GM18858 (cell line): Measurements from ENCODE around the gene GSTM4.

ENCODE experiments used
- ATAC-seq: cut with Tn5 transposase; IDR thresholded peaks from one replicate; pipeline ENCODE4 v1.9.1; 2021; ENCODE audit not compliant: unreplicated experiment

GSTM4 gene

GRCh38 chr1:109624201-109625010, 31.5 kb upstream of the GSTM4 start:
- no peak for ATAC-seq

- no peak for ATAC-seq
These were observed 30.7 kb upstream of the GSTM4 start for GRCh38 chr1:109625176-109625575.

GRCh38 chr1:109625601-109626560, 30.0 kb upstream of the GSTM4 start:
- ATAC-seq: no peak

GRCh38 chr1:109626682-109627408, 29.1 kb upstream of the GSTM4 start:
- ATAC-seq: no peak

- no peak for ATAC-seq
These were observed 28.1 kb upstream of the GSTM4 start for GRCh38 chr1:109627692-109628399.

GRCh38 chr1:109628540-109629321, 27.2 kb upstream of the GSTM4 start:
- no peak for ATAC-seq

GRCh38 chr1:109629372-109630030, 26.4 kb upstream of the GSTM4 start:
- no peak for ATAC-seq

- ATAC-seq: no peak
These were observed 25.6 kb upstream of the GSTM4 start for GRCh38 chr1:109630081-109630897.

GRCh38 chr1:109630898-109631512, 24.9 kb upstream of the GSTM4 start:
- ATAC-seq: no peak

GRCh38 chr1:109631513-109632505, 24.1 kb upstream of the GSTM4 start:
- ATAC-seq: no peak

GRCh38 chr1:109632671-109633346, 23.1 kb upstream of the GSTM4 start:
- ATAC-seq: no peak

- no peak for ATAC-seq
These were observed 21.6 kb upstream of the GSTM4 start for GRCh38 chr1:109634292-109634691.

GRCh38 chr1:109634771-109635750, 20.8 kb upstream of the GSTM4 start:
- no peak for ATAC-seq

GRCh38 chr1:109635862-109636200, 20.1 kb upstream of the GSTM4 start:
- ATAC-seq: no peak
